Right ventricle myocardium inferior (tissue), 1 donor: ENCODE results near the gene USP36. TPM values are rescaled to one million over a fixed set of nuclear protein-coding genes. Genes with fewer than 3 reads are reported as not detected.
"Not testable (repeated sequence)": the region's sequence is repeated elsewhere in the genome, so short reads cannot be mapped to it uniquely, and the experiment has no call there.

Experiments used
- ATAC-seq: fragments of 200-7000 bp; cut with Tn5 transposase; one replicate; pipeline ENCODE4 v1.9.1; 2020; ENCODE audit warnings: mild to moderate bottlenecking, moderate library complexity
- DNase-seq: peaks from one replicate; pipeline ENCODE4 v3.0.0; 2021; ENCODE audit errors: missing footprints
- intact Hi-C: fragments of 100-400 bp; cut with DNase I; formaldehyde crosslinking; loops from one replicate; pipeline ENCODE4 v1.11.0; 2022
- total RNA-seq: library from RNA; stranded (reverse); fragmentation: NEBNext Ultra II Directional; extraction: Animal tissue kit (Norgen Biotek cat#: 25700); gene quantifications from one replicate; pipeline ENCODE4 v1.2.1, GENCODE V29; 2021
- donor health status: DM: no; HTN: yes; CAD: no; lungs with severe emphysema.

USP36 gene
- total RNA-seq, 1 donor from 2014 or later = 18.4 TPM

DNA sequence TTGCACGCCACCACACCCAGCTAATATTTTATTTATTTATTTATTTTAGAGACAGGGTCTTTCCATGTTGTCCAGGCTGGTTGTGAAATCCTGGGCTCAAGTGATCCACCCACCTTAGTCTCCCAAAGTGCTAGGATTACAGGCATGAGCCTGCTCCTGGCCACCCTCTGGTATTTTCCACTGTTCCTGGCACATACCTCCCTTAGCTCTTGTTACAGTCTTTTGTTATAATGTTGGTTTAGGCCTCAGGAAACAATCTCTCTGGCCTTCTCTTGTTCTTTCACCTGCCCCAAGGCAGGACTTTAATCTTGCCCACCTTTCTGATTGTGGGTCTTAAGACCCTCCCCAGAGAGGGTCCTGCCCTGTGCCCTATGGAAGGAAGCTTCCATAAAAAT lies 55.0 kb downstream of the USP36 start:
- DNase-seq (no peak), ATAC-seq (no peak)
- intact Hi-C loops = loop anchor here (10.0 kb wide), 1 partner anchor 51 kb away; no protein-coding TSS in a partner anchor

DNA sequence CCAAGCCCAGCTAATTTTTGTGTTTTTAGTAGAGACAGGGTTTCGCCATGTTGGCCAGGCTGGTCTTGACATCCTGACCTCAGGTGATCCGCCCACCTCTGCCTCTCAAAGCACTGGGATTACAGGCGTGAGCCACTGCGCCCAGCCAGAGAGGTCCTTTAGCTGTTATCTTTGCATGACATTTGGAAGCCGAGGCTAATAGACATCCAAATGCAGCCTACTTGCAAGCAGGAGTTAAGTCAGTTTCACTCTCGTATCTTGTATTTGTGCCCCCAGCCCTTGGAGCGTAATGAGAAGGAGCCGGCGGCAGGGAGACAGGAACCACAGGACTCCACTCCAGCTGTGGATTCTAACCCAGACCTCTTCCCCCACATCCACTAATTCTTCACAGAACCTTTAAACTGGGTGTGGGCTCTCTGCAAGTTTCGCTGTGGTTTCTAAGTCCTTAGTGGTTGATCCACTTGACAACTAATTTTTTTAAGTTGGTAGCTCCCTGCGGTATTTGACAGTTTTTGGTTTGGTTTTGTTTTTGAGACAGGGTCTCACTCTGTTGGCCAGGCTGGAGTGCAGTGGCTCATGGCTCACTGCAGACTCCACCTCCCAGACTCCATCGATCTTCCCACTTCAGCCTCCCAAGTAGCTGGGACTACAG lies 55.5 kb downstream of the USP36 start:
- intact Hi-C loops = loop anchor here (10.0 kb wide), 1 partner anchor 50 kb away; no protein-coding TSS in a partner anchor
- ATAC-seq (no peak), DNase-seq (no peak)

DNA sequence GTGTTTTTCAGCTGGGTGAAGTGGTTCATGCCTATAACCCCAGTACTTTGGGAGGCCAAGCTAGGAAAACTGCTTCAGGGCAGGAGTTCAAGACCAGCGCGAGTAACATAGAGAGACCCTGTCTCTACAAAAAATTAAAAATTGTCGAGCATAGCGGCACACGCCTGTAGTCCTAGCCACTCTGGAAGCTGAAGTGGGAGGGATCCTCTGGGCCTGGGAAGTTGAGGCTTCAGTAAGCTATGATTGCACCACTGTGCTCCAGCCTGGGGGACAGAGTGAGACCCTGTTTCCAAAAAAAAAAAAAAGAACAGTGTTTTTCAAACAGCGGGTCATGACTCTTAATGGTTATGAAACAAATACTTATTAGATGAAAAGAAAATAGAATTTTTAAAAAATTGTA lies 56.3 kb downstream of the USP36 start:
- intact Hi-C loops = loop anchor here (10.0 kb wide), 1 partner anchor 50 kb away; no protein-coding TSS in a partner anchor
- no peak for ATAC-seq

DNA sequence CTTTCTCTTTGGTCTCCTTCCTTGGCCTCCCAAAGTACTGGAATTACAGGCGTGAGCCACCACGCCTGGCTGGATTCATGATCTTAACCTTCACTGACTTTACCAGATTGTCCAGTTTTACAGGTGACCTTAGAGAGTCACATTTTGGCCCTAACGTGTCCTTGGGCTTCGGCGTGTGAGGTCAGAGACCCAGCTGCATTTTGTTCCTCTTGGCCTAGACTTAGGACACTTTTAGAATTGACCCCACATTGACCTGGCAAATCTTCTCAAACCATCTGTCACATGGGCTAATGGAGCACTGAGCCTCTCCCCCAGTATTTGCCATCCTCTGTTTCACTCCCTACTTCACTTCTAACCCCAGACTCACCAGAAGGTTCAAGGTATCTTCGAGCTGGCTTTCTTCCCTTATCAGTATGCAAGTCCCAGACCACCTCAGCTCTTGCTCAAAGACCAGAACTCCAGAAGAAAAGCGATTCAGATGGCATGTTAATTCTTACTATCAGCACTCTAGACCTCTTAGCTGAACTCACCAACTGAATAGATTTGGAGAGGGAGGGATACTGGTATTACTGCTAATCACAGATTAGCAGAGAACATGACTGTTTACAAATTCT lies 56.8 kb downstream of the USP36 start:
- DNase-seq (no peak), ATAC-seq (no peak)
- intact Hi-C loops = loop anchor here (10.0 kb wide), 1 partner anchor 49 kb away; no protein-coding TSS in a partner anchor

More for the DNA sequence above, 56.3 kb downstream of the USP36 start:
- DNase-seq = no peak

DNA sequence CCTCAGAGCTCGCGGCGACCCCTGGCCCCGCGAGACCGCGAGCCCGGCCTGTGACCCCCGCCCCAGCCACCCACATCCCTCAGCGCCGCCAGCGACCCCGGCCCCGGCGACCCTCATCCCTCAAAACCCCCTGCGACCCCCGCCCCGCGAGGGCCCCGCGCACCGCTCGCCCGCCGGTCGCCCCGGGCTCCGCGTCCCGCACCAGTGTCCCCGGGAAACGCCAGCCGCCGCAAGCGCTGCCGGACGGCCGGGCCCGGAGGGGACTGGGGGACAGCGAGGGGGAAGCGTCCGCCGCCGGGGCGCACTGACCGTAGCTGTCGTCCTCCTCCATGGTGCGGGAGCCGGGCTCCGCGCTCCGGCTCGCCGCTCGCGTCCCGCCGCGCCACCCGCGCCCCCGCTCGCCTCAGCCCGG lies 58.7 kb downstream of the USP36 start, which contains the start of gene CYTH1:
TSS of gene CYTH1 (minus strand) at position 381 of the 412 bp plus-strand sequence. CDS start at position 331, 50 bp downstream.
- DNase-seq = peak; percentile 77
- intact Hi-C loops = loop anchor here (10.0 kb wide), 1 partner anchor 47 kb away; no protein-coding TSS in a partner anchor
- ATAC-seq = peak; percentile 1

DNA sequence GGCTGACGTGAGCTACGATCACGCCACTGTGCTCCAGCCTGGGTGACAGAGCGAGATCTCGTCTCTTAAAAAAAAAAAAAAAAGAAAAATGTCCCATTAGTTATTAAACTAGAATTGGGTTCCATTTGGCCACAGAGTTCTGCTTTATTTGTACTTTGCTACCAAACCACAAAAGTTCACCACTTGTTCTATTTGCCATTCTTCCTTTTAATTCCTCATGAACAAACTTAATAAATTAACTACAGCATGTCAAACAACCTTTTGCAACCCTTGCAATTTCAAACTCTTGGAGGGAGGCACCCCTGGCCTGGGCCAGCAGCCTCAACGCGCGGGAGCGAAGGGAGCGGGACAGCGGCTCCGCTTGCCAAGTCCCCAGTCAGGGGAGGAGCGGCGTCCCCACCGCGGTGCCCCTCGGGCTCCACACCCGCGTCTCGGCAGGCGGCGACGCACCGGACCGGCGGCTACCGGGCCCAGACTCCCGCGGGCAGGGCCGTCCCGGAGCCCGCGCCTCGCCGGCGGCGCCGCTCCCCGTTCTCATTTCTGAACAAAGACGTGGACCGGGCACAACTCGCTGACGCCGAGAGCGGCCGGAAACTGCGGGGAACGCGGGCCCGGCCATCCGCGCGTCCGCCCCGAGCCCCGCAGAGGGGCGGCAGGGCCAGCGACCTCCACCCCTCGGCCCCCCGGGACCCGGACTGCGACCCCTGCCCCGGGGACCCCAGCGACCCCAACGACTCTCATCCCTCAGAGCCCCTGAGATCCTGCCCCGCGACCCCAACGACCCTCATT lies 59.3 kb downstream of the USP36 start:
- peak; percentile 6 for ATAC-seq
- intact Hi-C loops = loop anchor here (10.0 kb wide), 1 partner anchor 46 kb away; no protein-coding TSS in a partner anchor

DNA sequence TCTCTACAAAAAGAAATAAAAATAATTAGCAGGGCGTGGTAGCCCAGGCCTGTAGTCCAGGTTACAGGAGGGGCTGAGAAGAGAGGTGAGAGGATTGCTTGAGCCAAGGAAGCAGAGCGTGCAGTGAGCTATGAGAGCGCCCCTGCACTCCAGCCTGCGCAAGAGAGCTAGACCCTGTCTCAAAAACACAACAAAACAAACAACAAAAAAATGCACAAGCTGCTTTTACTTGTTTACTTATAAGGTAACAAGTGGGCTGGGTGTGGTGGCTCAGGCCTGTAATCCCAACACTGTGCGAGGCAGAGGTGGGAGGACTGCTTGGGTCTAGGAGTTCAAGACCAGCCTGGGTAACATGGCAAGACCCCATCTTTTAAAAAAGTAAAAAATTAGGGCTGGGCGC lies 60.3 kb downstream of the USP36 start:
- intact Hi-C loops = loop anchor here (10.0 kb wide), 1 partner anchor 46 kb away; no protein-coding TSS in a partner anchor
- no peak for DNase-seq
- ATAC-seq = no peak

More for the DNA sequence above, 59.3 kb downstream of the USP36 start:
- DNase-seq = peak; percentile 85

DNA sequence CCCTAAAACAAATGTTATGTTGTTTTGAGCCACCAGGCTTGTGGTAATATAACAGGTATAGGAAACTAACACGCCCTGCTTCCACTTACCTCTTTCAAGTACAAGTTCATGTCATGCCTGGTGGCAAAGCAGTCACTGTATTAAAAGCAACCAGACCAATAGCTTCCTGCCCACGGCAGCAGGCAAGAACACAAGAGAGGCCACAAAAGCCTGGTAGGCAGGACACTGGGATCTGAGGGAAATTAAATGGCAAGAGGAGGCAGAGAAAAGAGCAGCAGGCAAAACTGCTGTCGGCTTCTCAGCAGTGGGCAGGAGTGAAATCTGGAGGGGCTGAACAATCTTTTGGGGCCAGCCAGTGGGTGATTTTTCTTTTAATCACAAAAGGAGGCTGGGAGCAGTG lies 60.8 kb downstream of the USP36 start:
- ATAC-seq = no peak
- DNase-seq = no peak
- intact Hi-C loops = loop anchor here (10.0 kb wide), 1 partner anchor 45 kb away; no protein-coding TSS in a partner anchor

DNA sequence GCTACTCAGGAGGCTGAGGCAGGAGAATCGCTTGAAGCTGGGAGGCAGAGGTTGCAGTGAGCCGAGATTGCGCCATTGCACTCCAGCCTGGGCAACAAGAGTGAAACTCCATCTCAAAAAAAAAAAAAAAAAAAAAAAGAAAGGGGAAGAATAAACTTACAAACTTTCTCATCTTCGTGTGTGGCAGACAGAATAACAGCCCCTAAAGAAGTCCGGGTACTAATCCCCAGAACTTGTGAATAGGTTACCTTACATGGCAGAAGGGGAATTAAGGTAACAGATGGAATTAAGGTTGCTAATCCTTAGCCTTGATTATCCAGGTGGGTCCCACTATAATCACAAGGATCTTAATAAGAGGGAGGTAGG lies 61.3 kb downstream of the USP36 start:
- intact Hi-C loops, DNase-seq, ATAC-seq: not testable (repeated sequence)

DNA sequence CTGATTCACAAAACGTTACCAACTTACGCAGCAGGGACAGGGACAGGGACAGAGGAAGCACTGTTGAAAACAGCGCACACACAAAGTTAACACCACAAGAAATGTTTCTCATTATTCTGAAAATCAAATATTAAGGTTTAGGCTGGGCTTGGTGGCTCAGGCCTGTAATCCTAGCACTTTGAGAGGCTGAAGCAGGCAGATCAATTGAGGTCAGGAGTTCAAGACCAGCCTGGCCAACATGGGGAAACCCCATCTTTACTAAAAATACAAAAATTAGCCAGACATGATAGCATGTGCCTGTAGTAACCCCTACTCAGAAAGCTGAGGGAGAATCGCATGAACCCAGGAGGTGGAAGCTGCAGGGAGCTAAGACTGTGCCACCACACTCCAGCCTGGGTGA lies 62.7 kb downstream of the USP36 start:
- intact Hi-C loops = no loop called here
- DNase-seq = no peak
- no peak for ATAC-seq

DNA sequence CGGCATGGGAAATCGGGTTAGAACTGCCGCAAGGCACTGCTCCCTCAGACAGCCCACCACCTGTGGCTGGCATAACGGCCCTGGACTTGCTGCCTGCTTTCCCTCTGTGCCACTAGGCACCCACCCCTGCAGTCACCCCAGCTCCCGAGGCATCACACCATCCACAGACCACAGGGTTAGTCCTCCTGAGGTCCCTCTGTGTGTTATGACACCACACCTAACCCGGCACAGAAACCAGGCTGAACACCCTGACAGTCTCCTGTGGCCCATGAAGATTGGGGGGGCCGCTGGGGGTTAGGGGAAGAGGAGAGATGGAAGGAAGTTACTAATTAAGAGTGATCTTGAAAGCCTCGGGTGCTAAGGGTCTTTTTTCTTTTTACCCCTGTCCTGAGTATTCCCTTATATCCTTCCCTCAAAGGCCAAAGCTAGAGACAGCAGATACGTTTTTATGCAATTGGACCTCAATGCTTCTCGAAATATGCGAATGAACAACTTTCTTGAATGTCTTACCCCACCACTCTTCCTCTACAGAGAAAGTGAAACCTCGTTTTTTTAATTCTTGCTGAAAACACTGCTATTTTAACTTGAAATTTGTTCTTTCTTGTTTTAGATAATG lies 65.5 kb downstream of the USP36 start:
- intact Hi-C loops = no loop called here
- DNase-seq (no peak), ATAC-seq (peak; percentile 26)

DNA sequence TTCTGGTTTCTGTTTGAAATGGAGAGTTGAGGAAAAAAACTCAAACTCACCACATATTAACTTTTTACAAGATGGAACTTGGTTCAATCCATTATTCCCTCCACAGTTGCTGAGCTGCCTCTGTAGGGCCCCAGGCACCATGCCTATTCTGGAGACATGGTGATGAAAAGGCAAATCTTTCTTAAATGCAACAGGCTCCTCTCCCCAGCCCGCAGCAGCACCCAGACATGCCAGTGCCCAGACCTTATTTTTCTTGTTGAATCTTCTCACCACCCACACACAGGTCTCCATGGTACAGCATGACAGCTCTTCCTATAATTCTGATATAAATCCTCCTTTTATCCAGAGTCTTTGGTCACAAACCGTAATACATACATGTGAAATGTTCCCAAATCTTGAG lies 66.2 kb downstream of the USP36 start:
- DNase-seq (no peak), ATAC-seq (no peak)
- intact Hi-C loops = no loop called here

DNA sequence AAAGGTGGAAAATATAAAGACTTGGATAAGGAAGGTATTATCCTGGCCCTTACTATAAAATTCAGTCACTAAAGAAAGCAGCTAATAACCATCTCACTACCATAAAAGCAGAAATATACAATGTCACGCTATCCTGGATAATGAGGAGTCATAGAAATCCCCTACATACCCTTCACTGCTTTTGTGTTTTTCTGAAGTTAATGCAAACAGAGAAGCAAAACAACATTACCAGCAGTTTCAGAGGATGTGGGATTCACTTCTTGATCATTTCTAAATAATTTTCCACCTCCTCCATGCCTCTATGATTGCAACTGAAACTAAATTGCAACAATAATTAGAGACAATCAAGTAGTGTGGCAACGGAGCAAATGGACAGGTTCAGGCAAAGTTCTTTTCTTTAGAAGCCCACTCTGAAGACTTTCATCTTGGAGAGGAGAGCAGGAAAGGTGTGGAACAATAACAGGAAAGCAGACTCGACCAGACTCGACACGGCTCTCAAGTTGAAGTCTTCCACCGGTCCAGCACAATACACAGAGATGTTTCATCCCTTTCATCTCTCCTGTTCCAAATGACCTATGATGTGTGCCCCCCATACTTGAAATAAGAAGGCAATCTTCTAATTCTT lies 68.7 kb downstream of the USP36 start:
- DNase-seq (no peak), ATAC-seq (no peak)
- intact Hi-C loops = no loop called here

DNA sequence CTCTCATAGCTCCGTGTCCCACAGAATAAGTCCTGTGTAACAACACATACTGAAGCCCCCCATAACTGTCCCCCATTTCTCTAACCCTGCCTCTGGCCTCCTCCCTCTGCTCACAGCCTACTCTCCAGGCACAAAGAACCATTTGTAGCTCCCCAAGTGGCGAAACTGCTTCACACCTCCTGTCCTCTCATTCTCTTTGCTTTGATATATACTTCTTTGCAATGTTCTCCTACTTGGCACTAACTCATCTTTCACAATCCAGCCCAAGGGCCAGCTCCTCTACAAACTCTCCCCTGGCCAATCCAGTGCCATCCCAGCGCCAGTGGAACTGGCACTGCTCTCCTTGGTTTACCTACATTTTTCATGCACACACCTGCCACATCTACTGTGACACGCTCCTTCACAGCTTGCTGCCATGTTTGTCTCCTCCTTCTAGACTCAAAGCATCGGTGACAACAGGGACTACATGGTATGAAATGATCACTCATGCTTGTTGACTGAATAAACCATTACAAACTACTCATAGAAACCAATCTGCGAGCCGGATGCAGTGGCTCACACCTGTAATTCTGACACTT lies 71.3 kb downstream of the USP36 start:
- intact Hi-C loops = no loop called here
- ATAC-seq (no peak), DNase-seq (no peak)

DNA sequence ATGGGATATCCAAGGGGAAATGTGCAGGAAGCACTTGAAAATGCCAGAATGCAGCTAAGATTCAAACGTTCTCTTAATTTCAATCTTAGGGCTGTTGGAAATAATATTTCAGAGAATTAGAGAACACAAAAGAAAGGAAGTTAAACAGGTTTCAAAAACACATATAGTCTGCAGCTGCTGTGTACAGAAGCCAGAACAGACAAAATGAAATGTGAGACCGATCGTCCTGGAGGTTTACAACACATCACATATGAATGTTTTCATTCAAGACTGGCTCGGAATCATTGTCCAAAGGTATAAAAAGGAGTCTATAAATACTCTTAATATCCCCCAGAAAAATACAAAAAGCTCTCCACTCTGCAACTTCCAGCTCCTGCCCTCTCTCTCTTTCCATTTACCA lies 72.8 kb downstream of the USP36 start:
- DNase-seq (no peak), ATAC-seq (no peak)
- intact Hi-C loops = no loop called here

DNA sequence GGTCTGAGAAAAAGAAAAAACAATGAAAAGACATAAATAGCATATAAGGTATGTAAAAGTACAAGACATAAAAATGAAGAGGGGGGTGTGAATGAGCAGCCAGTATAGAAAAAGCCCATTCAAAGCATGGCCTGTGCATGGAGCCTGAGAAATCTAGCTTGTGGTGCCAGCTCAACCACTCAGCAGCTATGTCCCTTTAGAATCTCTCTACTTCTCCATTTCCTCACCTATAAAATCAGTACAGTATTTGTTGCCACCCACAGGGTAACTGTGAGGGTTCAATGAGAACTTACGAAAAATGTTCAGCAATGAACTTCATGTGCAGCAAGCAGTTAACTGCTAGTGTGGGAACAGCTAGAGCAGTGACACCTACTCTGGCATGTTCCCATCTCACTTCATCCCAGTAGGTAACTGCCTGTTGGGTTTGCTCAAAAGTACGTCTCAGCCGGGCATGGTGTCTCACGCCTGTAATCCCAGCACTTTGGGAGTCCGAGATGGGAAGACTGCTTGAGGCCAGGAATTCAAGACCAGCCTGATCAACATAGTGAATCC lies 73.8 kb downstream of the USP36 start:
- DNase-seq (no peak), ATAC-seq (no peak)
- intact Hi-C loops = no loop called here

DNA sequence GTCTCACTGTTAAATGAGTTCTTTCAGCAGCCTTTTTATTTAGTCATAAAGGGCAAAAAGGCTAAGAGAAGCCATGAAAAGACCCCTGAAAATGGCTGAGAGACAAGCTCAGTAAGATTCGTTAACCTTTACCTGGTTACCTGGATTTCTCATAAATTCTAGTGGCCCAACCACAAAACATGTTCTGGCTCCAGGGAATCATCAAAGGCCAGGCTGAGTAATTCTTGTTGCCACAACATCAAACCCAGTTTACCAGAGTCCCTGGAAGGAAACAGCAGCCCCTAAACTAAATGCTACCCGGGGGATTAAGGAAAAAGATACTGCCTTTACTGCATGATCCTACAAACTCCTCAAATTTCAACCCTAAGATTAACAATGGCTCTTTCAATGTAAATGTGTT lies 74.4 kb downstream of the USP36 start:
- intact Hi-C loops = no loop called here
- DNase-seq = no peak
- no peak for ATAC-seq

DNA sequence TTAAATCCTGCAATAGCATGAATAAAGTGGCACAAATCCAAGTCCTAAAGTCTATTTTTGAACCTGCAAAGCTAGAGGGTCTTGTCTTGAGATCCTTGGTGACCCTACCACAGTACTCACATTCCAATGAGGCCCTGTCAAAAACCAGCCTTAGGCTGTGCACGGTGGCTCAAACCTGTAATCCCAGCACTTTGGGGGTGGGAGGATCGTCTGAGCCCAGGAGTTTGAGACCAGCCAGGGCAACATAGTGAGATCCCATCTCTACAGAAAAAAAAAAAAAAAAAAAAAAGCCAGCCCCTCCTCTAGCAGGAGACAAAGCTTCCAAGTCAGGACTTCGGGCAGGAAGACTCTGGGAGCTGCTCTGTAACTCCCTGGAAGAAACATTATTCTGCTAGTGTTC lies 74.8 kb downstream of the USP36 start:
- ATAC-seq = no peak
- intact Hi-C loops = no loop called here

More for the DNA sequence above, 74.8 kb downstream of the USP36 start:
- DNase-seq = no peak
